Neural cell (in vitro differentiated cells): ENCODE data around the gene KLHL3. TPM values are rescaled to one million over a fixed set of nuclear protein-coding genes. Genes with fewer than 3 reads are reported as not detected.

Experiments used
- H2AFZ ChIP-seq: fragments of 200-600, 300-800 bp; sonication (generic), shearing (Covaris generic); 2 replicates; pipeline ENCODE4 v1.6.0; 2014; ENCODE audit warnings: low read depth, mild to moderate bottlenecking, antibody characterized with exemption, low read length, moderate library complexity
- H3F3A ChIP-seq: fragments of 200-600 bp; shearing (Covaris generic); 2 replicates; pipeline ENCODE4 v1.6.1; 2016; ENCODE audit warnings: mild to moderate bottlenecking, moderate library complexity, mixed read lengths, antibody characterized with exemption, low read length; ENCODE audit not compliant: insufficient read depth, poor library complexity, severe bottlenecking
- H3K27ac ChIP-seq: fragments of 200-600, 300-800 bp; sonication (generic), shearing (Covaris generic); 2 replicates; pipeline ENCODE4 v1.5.1; 2014; ENCODE audit warnings: mild to moderate bottlenecking, low read length, moderate library complexity
- H3K27me3 ChIP-seq: fragments of 300-800, 200-600 bp; sonication (generic), shearing (Covaris generic); 2 replicates; pipeline ENCODE4 v1.6.0; 2014; ENCODE audit warnings: mild to moderate bottlenecking, low read depth, low read length, moderate library complexity; ENCODE audit not compliant: insufficient read depth
- H3K36me3 ChIP-seq: fragments of 300-800, 200-600 bp; sonication (generic), shearing (Covaris generic); 2 replicates; pipeline ENCODE4 v1.5.1; 2014; ENCODE audit warnings: mild to moderate bottlenecking, antibody characterized with exemption, low read length, moderate library complexity; ENCODE audit not compliant: insufficient read depth
- H3K4me2 ChIP-seq: fragments of 300-800, 200-600 bp; sonication (generic), shearing (Covaris generic); 2 replicates; pipeline ENCODE4 v1.6.0; 2014; ENCODE audit warnings: mild to moderate bottlenecking, low read length
- H3K4me3 ChIP-seq: fragments of 300-800, 200-600 bp; sonication (generic), shearing (Covaris generic); 2 replicates; pipeline ENCODE4 v1.5.1; 2014; ENCODE audit warnings: mild to moderate bottlenecking, low read length, moderate library complexity
- H3K79me2 ChIP-seq: fragments of 200-600 bp; shearing (Covaris generic); replicated peaks from 2 replicates; pipeline ENCODE4 v1.6.0; 2014; ENCODE audit warnings: mild to moderate bottlenecking, low read length, moderate library complexity; ENCODE audit not compliant: insufficient read depth
- H3K9ac ChIP-seq: fragments of 300-800, 200-600 bp; sonication (generic), shearing (Covaris generic); 2 replicates; pipeline ENCODE4 v1.6.1; 2016; ENCODE audit warnings: mild to moderate bottlenecking, low read length, mixed read lengths
- H3K9me2 ChIP-seq: fragments of 200-600 bp; shearing (Covaris generic); 2 replicates; pipeline ENCODE4 v1.6.1; 2016; ENCODE audit warnings: mild to moderate bottlenecking, low read length, mixed read lengths; ENCODE audit not compliant: insufficient read depth
- H3K9me3 ChIP-seq: fragments of 200-600, 300-800 bp; sonication (generic), shearing (Covaris generic); 2 replicates; pipeline ENCODE4 v1.6.1; 2016; ENCODE audit warnings: mild to moderate bottlenecking, mixed run types, low read length, moderate library complexity, mixed read lengths
- H4K20me1 ChIP-seq: fragments of 200-600 bp; shearing (Covaris generic); 2 replicates; pipeline ENCODE4 v1.6.1; 2016; ENCODE audit warnings: mild to moderate bottlenecking, mixed run types; ENCODE audit not compliant: insufficient read depth
- EP300 ChIP-seq: fragments of 450-650 bp; conservative IDR thresholded peaks from 2 replicates; pipeline ENCODE4 v1.6.1; 2014; ENCODE audit warnings: antibody characterized with exemption, mild to moderate bottlenecking, moderate library complexity; ENCODE audit not compliant: poor library complexity, severe bottlenecking
- EZH2 ChIP-seq: fragments of 200-600, 300-800 bp; shearing (Covaris generic), sonication (generic); IDR thresholded peaks from 2 replicates; pipeline ENCODE4 v1.6.1; 2014; ENCODE audit warnings: antibody characterized with exemption, low read length, borderline replicate concordance, mild to moderate bottlenecking; ENCODE audit not compliant: insufficient read depth, poor library complexity, severe bottlenecking
- MXI1 ChIP-seq: fragments of 450-650 bp; conservative IDR thresholded peaks from 2 replicates; pipeline ENCODE4 v1.6.1; 2014; ENCODE audit warnings: antibody characterized with exemption, mild to moderate bottlenecking; ENCODE audit not compliant: poor library complexity, severe bottlenecking
- POLR2AphosphoS5 ChIP-seq: IDR thresholded peaks from 2 replicates; pipeline ENCODE4 v1.6.1; 2012
- RAD21 ChIP-seq: fragments of 450-650 bp; conservative IDR thresholded peaks from 2 replicates; pipeline ENCODE4 v1.6.1; 2014; ENCODE audit warnings: antibody characterized with exemption, mild to moderate bottlenecking, moderate library complexity
- REST ChIP-seq: IDR thresholded peaks from 2 replicates; pipeline ENCODE4 v1.6.1; 2012; ENCODE audit warnings: borderline replicate concordance
- SMC3 ChIP-seq: fragments of 450-650 bp; conservative IDR thresholded peaks from 2 replicates; pipeline ENCODE4 v1.6.1; 2014; ENCODE audit warnings: antibody characterized with exemption, mild to moderate bottlenecking, moderate library complexity; ENCODE audit not compliant: poor library complexity
- TAF1 ChIP-seq: IDR thresholded peaks from 2 replicates; pipeline ENCODE4 v1.6.1; 2012; ENCODE audit warnings: low read depth
- polyA plus RNA-seq: library from polyadenylated mRNA; depleted of rRNA; stranded (reverse); fragments of >200 nt; gene quantifications from 2 replicates; pipeline ENCODE4 v1.2.3, GENCODE V29; 2014
- TF ChIP-seq, protein P1 (sequence below): fragments of 450-650 bp; IDR thresholded peaks from 2 replicates; pipeline ENCODE4 v1.5.1; 2014; ENCODE audit warnings: antibody characterized with exemption, mild to moderate bottlenecking, moderate library complexity; ENCODE audit not compliant: poor library complexity, severe bottlenecking

The KLHL3 gene
- polyA plus RNA-seq, 1 donor from 2014 or later, result 12.9 TPM

- no peaks in the 10 kb centered on the region for H3F3A ChIP-seq
- peak overlapping the region; percentile 82 for H3K27ac ChIP-seq
- TF ChIP-seq REST (no peak), TAF1 (no peak), SMC3 (no peak), EZH2 (no peak), MXI1 (no peak), RAD21 (no peak), EP300 (no peak), POLR2AphosphoS5 (no peak)
- TF ChIP-seq, protein P1, sequence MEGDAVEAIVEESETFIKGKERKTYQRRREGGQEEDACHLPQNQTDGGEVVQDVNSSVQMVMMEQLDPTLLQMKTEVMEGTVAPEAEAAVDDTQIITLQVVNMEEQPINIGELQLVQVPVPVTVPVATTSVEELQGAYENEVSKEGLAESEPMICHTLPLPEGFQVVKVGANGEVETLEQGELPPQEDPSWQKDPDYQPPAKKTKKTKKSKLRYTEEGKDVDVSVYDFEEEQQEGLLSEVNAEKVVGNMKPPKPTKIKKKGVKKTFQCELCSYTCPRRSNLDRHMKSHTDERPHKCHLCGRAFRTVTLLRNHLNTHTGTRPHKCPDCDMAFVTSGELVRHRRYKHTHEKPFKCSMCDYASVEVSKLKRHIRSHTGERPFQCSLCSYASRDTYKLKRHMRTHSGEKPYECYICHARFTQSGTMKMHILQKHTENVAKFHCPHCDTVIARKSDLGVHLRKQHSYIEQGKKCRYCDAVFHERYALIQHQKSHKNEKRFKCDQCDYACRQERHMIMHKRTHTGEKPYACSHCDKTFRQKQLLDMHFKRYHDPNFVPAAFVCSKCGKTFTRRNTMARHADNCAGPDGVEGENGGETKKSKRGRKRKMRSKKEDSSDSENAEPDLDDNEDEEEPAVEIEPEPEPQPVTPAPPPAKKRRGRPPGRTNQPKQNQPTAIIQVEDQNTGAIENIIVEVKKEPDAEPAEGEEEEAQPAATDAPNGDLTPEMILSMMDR, result no peak
- H4K20me1 ChIP-seq, result no peaks in the 10 kb centered on the region
- peaks cover 3% of the 10 kb centered on the region for H3K9me3 ChIP-seq
- peaks cover 10% of the 10 kb centered on the region for H3K36me3 ChIP-seq
- H3K27me3 ChIP-seq, result no peaks in the 10 kb centered on the region
- H3K4me3 ChIP-seq, result peak overlapping the region; percentile 1
- H3K79me2 ChIP-seq, result no peaks in the 10 kb centered on the region
- H2AFZ ChIP-seq, result peak overlapping the region; percentile 15
- no peak overlapping the region for H3K4me2 ChIP-seq
- no peaks in the 10 kb centered on the region for H3K9me2 ChIP-seq
- peak overlapping the region; percentile 50 for H3K9ac ChIP-seq
Observed at GRCh38 chr5:137636099-137636498, 99.8 kb downstream of the KLHL3 start.

GRCh38 chr5:137635521-137635921 lies 100.4 kb downstream of the KLHL3 start:
- H3K27ac ChIP-seq, result peak overlapping the region; percentile 82
- no peaks in the 10 kb centered on the region for H3K79me2 ChIP-seq
- TF ChIP-seq REST (peak; percentile 90), EP300 (peak; percentile 72), TAF1 (no peak), SMC3 (peak; percentile 18), MXI1 (no peak), RAD21 (no peak), EZH2 (no peak), POLR2AphosphoS5 (peak; percentile 53)
- no peaks in the 10 kb centered on the region for H3K27me3 ChIP-seq
- peak overlapping the region; percentile 1 for H3K4me3 ChIP-seq
- peak overlapping the region; percentile 50 for H3K9ac ChIP-seq
- H3K9me2 ChIP-seq, result no peaks in the 10 kb centered on the region
- H3K36me3 ChIP-seq, result peaks cover 10% of the 10 kb centered on the region
- peaks cover 3% of the 10 kb centered on the region for H3K9me3 ChIP-seq
- H3K4me2 ChIP-seq, result no peak overlapping the region
- H4K20me1 ChIP-seq, result no peaks in the 10 kb centered on the region
- H3F3A ChIP-seq, result no peaks in the 10 kb centered on the region
- H2AFZ ChIP-seq, result peak overlapping the region; percentile 15
